Mesenteric fat pad (tissue), 1 donor: ENCODE data around the gene IFNL4. TPM values are rescaled to one million over a fixed set of nuclear protein-coding genes. Genes with fewer than 3 reads are reported as not detected.
"Not testable (repeated sequence)": the region's sequence is repeated elsewhere in the genome, so short reads cannot be mapped to it uniquely, and the experiment has no call there.

ENCODE experiments used
- DNase-seq: peaks from one replicate; pipeline ENCODE4 v3.0.0-alpha.2; 2020; ENCODE audit warnings: low spot score
- total RNA-seq: library from RNA; stranded (reverse); fragmentation: NEBNext Ultra II Directional; extraction: Animal tissue kit (Norgen Biotek cat#: 25700); gene quantifications from one replicate; pipeline ENCODE4 v1.2.1, GENCODE V29; 2021
- donor health status: DM: yes; HTN: yes; CAD: no.

The IFNL4 gene
- total RNA-seq, 1 donor from 2014 or later, result not detected

DNA sequence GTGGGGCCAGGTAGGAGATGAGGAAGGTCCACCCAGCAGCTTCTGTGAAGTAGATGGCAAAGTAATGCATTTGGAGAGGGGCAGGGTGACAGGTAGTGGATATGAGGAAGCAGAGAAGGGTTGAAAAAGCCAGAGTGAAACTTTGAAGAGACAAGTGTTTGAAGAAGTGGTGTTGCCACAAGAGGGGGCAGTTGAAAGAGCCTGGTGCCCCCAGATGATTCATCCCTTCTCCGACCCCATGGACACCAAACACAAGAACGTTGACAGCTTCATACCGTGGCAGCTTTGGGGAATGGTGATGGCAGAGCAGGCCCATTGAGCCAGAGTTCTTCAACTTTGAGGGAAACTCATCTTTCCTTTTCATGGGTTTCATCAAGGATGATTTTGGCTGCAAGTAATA is 23.7 kb downstream of the IFNL4 start:
- no peak for DNase-seq

DNA sequence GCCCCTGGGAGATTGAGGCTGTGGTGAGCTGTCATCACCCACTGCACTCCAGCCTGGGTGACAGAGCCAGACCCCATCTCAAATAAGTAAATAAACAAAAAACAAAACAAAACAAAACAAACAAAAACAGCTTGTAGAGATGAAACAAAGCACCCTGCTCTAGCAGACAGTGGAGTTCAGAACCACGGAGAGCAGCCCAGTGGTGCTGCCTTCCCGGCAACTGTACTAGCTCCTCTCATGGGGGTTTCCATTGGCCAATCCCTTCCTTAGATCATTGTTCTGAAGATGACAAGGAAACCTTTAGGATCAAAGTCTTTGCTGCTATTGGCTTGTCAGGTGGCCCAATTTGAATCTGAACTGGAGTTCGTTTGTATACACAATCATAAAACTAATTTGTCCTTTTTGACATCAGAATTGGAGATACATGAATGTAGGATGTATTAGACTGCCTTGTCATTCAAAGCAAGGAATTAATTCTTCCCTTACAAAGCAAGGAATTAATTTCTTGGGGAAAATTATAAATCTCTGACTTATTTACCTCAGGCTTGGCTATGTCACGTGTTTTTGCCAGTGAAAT is 24.9 kb downstream of the IFNL4 start:
- DNase-seq, result no peak

DNA sequence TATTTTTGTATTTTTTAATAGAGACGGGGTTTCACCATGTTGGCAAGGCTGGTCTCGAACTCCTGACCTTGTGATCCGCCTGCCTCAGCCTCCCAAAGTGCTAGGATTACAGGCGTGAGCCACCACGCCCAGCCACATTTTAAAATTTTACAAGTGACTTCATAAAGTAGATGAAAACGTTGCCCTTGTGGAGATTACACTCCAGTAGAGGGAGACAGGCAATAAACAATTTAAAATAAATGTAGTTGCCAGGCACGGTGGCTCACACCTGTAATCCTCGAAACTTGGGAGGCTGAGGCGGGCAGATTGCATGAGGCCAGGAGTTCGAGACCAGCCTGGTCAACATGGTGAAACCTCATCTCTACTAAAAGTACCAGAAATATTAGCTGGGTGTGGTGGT is 29.5 kb downstream of the IFNL4 start:
- DNase-seq, result not testable (repeated sequence)

DNA sequence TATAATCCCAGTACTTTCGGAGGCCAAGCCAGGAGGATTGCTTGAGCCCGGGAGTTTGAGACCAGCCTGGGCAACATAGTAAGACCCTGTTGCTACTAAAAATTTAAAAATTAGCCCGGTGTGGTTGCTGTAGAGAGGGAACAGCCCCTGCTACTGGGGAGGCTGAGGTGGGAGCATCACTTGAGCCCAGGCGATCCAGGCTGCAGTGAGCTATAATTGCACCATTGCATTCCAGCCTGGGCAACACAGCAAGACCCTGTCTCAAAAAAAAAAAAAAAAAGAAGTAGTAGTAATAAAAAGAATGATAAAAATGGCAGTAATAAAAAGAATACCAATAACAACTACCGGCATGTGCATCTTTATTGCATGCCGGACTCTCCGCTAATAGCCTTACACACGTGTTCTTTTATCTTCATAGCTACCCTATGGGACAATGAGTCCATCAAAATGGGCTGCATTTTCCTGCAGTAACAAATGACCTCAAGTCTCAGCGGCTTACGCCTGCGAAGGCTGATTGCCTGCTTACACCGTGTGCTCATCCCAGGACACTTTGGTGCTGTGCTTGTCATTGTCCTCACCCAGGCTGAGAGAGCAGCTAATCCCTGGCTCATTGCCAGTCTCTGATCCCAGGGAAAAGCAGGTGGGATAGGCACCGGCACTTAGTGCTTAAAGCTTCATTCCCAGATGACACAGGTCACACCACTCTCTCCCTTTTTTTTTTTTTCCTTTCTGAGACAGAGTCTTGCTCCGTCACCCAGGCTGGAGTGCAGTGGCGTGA is 30.2 kb downstream of the IFNL4 start:
- DNase-seq, result no peak

DNA sequence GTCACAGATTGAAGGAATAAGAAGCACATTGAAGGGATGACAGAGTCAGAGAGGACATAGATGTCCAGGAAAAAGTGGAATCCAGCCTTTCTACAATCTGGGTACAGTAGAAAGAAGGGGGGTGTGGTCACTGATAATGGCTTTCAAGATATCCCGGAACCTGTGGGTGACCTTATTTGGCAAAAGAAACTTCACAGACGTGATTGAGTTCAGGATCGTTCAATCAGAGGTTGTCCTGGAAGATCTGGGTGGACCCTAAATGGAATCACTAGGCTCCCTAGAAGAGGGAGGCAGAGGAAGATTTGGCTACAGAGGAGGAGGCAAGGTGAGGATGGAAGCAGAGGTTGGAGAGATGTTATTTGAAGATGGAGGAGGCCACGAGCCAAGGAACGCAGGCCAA is 31.6 kb downstream of the IFNL4 start:
- DNase-seq, result no peak

DNA sequence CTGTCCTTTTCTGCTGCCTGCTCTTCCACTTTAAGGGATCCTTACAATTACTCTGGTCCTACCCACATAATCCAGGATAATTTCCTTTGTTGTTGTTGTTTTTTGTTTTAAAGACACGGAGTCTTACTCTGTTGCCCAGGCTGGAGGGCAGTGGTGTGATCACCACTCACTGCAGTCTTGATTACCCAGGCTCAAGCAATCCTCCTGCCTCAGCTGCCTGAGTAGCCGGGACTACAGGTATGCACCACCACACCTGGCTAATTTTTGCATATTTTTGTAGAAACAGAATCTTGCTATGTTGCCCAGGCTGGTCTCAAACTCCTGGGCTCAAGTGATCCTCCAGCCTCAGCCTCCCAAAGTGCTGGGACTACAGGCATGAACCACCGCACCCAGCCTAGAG is 33.3 kb downstream of the IFNL4 start:
- not testable (repeated sequence) for DNase-seq

DNA sequence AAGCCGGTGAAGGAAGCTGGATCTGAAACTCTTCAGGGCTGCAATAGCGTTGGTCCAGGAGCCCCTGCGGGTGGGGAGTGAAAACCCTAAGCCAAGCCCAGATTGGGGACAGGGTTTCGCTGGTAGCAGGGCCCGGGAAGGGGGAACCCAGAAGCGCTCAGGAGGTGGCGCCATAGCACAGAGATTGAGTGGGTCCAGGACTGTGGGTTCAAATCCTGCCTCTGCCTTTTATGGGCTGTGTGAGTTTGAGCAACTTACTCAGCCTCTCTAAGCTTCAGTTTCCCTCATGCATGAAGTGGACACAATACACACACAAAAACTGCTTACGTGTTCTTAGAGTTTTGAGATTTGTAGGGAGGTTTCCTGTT is 36.3 kb downstream of the IFNL4 start:
- no peak for DNase-seq

DNA sequence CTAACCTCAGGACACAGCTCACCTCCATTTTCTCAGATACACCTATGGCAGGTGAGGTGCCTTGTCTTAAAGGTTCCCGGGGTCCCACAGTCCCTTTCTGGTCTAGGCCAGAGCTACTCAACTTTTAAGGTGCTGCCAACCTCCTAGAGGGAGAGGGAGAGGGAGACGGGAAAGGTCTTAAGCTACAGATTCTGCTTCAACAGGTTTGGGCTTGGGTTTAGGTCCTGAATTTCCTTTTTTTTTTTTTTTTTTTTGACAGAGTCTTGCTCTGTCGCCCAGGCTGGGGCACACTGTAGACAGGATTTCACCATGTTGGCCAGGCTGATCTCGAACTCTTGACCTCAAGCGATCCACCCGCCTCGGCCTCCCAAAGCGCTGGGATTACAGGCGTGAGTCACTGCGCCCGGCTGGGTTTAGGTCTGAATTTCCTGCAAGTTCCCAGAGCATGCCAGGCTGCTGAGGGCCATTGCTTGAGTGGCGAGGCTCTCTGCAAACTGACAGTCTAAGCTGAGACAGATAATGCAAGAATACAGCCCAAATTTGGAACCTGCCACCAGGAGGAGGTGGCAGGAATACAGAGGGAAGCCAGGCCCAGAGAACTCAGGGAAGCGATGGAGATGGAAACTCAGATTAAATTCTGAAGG is 36.8 kb downstream of the IFNL4 start:
- DNase-seq, result no peak

DNA sequence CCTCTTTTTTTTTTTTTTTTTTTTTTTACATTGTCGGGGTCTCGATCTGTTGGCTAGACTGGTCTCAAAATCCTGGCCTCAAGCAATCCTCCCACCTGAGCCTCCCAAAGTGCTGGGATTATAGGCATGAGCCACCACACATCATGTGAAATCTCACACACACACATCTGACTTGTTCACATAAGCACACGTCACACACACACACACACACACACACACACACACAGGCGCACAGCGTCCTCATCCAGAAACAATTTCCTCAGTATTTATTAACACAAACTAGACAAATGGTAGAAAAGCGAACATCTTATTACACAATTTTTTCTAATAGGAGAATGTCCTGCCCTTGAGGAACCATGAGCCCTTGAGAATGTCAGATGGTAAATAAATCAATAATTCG is 39.5 kb downstream of the IFNL4 start:
- DNase-seq, result no peak

DNA sequence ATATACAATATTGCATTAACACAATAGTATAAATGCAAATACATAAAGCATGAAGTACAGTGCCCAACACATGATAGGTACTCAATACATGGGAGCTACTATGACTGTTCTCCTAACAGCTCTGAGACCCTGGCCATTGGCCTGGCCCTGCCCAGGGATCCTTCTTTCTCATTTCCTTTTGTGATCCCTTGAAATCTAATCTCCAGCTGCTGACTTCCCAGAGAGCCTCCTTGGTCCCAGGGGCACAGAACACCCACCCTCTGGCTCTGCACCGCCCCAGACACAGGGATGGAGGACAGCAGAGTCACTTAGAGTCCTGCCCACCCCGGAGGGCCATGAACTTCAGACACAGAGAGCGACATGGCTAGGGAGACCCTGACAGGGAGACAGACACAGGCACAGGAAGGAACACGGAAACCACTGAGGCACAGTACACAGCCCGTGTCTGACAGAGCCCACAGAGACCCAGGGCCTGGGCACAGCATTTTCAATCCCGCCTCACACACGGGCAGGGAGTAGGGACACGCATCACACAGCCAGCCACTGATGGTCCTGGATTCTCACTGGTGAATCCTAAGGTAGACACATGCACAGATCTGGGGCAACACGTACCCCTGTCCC is 40.4 kb downstream of the IFNL4 start:
- no peak for DNase-seq

DNA sequence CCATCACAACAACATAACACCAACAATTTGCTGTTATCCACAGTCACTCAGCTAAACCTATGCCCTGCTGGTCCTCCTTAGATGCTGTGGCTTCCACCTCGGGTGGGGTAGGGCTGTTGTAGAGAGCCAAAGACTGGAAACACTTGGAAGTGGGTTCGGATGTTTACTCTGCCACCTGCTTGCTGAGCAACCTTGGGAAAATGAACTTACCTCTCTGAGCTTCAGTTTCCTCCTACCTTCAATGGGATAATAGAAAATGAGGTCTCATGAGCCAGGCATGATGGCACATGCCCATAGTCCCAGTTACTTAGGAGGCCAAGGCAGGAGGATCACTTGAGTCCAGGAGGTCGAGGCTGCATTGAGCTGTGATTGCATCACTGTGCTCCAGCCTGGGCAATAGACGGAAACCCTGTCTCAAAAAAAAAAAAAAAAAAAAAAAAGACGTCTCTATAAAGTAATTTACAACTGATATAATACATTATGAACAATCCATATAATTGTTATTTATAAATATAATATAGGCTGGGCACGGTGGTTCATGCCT is 41.3 kb downstream of the IFNL4 start:
- DNase-seq, result no peak

DNA sequence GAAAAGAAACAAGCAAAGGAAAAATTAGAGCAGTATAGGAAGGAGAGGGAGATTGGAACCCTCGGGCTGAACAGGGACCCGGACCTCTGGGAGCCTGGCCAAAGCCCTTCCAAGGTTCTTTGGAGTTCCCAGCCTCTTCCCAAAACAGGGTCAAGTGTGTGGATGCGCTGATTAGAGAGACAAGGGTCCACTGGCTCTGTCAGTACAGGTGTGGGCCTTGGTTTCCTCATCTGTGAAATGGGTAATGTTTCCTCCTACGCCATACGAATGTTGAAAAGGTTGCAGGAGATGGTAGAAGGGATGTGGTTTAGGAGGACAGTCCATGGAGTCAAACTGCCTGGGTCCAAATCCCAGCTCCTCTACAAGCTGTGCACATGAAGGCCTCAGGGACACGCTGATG is 42.5 kb downstream of the IFNL4 start:
- DNase-seq, result no peak

DNA sequence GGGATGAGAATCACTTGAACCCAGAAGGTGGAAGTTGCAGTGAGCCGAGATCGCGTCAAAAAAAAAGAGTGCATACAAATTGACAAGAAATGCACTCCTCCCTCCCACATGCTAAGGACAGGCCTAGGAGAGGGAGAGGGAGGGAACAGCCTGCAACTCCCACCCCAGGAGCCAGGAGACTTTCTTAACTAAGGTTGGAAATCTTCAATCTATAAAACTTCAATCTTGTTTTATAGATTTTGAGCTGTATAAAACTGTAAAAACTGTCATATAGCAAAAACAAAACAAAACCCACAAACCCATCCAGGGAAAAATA is 43.2 kb downstream of the IFNL4 start:
- no peak for DNase-seq

DNA sequence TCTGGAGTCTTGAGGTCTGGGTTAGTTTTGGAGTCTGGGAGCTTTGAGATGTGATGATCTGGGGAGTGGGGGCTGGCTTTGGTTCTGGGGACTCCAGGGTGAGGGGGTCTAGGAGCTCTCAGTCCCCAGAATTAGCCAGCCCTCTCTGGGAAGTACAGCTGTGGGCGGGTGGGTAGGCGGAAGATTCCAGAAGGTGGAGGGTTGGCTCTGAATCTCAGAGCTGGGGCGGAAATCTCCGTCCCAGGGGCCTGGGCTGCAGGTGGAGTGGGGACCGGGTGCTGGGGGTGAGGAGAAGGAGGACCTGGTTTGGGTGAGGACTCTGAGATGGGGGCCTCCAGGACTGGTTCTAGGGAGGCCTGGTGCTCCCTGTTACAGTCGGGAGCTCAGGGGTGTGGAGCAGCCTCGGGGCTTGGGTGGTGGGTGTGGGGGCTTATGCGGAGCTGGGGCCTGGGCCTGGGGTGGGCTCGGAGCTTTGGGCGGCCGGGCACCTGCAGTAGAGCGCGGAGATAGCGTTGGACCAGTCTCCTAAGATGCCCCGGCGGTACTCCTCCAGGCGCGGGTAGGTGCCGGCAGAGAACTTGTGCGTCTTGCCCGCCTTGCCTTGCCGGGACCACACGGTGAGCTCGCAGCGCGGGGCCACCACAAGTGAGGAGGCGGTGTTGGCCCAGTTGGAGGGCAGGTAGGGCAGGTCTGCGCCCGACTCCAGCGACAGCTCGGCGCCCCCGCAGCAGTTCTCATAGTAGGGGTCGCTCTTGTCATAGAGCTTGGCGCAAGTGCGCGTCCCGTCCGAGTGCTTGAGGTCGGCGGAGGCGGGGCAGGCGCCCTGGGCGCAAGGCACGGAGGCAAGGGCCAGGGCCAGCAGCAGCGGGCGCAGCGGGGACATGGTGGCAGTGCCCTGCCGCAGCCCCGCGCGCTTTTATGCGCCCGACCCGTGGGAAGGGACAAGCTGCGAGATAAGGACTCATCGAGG is 45.0 kb downstream of the IFNL4 start, which contains the start of gene SYCN:
SYCN (minus strand) TSS at position 892 of the 970 bp plus-strand sequence; CDS start at position 883, 9 bp downstream.
- DNase-seq, result no peak

DNA sequence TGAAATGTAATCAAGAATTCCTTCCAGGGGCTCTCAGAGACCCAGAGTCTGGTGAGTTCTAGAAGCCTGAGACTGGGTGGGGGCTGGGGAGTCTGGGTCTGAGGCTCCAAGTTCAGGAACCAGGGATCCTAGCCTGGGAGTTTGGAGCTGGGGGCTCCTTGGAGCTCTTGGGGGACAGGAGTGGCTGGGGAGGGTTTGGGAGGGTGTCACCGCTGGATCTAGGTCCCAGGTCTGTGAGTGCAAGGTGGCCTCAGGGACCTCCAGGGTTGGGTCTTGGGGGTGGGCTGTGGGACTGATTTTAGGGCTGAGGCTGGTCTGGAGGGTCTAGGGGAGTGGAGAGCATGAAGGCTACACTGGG is 45.7 kb downstream of the IFNL4 start:
- no peak for DNase-seq

DNA sequence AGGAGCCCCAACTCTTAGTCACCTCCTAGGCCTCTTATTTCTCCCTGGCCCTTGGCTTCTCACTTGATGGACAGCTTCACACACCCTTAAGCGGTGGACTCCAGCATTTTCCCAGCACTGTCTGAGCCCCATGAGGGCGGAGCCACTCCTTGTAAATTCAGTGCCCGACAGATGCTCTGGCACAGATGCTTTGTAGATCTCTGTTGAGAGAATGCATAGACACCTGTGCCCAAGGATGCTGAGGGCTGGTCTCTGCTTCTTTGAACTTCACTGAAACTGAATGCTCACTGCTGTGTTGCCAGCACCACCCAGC is 47.9 kb downstream of the IFNL4 start:
- DNase-seq, result no peak

DNA sequence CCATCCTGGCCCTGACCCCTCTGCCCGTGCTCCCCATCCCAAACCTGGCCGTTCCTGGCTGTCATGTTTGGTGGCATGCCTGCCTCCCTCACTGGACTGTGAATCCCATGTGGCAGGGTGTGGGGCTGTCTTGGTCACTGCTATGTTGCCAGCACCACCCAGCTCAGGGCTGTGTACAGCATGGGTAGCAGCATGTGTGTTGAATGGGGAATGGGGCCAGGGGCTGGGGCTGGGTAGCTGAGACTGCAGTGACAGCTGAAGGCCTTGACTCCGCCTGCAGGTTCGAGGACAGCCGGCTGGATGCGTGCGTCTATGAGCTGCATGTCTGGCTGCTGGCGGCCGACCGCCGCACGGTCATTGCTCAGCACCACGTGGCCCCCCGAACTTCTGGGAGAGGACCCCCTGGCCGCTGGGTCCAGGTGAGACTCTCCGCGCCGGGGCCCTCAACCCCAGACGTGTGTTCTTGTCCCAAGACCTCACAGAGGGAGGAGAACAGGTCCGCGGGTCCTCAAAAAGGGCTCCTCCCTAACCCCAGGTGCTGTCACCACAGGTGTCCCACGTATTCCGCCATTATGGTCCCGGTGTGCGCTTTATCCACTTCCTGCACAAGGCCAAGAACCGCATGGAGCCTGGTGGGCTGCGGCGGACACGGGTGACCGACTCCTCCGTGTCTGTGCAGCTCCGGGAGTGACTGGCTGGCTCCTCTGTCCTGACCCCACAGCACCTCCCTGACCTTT is 48.4 kb downstream of the IFNL4 start:
- no peak for DNase-seq

DNA sequence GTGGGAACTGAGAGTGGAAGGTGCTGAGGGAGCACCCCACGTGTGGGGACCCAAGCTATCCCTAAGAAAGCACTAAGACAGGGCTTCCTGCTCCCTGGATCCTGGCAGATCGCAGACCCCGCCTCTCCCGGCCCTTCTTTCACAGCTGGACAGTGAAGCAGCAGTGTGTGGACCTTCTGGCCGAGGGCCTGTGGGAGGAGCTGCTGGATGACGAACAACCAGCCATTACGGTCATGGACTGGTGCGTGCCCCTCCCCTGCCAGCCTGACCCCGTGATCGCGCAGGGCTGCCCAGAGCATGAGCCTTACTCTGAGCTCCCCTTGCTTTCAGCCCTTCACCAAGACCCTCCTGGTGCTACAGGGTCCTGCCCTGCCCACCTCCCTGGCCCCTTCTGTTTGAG is 49.6 kb downstream of the IFNL4 start:
- DNase-seq, result no peak

DNA sequence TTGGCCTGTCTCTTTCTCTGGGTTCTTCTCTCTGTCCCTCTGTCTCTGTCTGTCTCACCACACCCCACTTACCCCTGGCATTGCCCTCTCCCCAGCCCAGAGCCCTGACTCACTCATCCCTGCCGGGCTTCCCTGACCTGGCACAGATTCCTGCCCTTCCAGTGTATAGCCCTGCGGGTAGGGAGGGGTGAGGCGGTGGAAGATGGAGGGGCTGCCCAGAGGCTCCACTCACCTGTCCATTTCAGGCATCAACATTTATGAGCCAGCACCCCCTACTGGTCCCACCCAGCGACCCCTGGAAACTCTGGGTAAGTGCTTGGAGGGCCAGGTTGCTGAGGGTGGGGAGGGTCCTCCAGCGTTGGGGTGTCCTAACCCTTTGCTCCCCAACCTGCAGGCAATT is 50.8 kb downstream of the IFNL4 start:
- DNase-seq, result no peak

DNA sequence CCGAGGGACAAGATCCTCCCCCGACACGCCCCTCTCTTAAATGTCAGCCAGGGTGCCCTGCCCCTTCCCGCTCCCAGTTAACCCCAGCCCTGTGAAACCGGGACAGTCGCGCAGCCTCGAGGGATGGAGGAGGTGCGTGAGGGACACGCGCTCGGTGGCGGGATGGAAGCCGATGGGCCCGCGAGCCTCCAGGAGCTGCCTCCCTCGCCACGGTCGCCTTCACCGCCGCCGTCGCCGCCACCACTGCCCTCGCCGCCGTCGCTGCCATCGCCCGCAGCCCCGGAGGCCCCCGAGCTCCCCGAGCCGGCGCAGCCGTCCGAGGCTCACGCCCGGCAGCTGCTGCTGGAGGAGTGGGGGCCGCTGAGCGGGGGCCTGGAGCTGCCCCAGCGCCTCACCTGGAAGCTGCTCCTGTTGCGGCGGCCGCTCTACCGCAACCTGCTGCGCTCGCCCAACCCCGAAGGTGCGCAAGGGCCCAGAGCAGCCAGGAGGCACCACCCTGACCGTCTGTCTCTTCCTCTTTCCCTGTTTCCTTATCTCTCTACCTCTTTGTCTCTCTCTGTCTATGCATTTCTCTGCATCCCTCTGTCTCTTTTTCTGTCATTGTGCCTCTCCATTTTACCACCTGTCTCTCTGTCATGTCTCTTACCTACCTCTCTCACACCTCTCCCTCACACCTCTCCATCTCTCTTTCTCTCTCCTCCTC is 51.6 kb downstream of the IFNL4 start, which contains the start of gene NCCRP1:
NCCRP1 (plus strand) TSS at position 105 of the 703 bp plus-strand sequence; CDS start at position 124, 19 bp downstream.
- no peak for DNase-seq
